A549 (cell line): Measurements from ENCODE around the gene TAS2R60.

Source experiments
- CHD2 ChIP-seq: fragments of 150-350 bp; IDR thresholded peaks from 2 replicates; pipeline ENCODE4 v1.6.1; 2014; ENCODE audit warnings: low read length; ENCODE audit not compliant: partially characterized antibody
- EP300 ChIP-seq, 2 experiments: fragments of >200 bp; sonication (Bioruptor Twin); formaldehyde crosslinking; IDR thresholded peaks; 2 replicates in 1 of 2; 3 replicates in 1 of 2; pipeline ENCODE4 v1.6.1; 2016 to 2017
- FOSL2 ChIP-seq, 2 experiments: fragments of 450-650 bp in 1 of 2; fragments of >200 bp in 1 of 2; sonication (Bioruptor Twin) in 1 of 2; formaldehyde crosslinking; IDR thresholded peaks; 2 replicates each; pipeline versions ENCODE4 v1.5.0 to v1.6.1; 2016 to 2020; ENCODE audit warnings: mild to moderate bottlenecking in 1 of 2, moderate library complexity in 1 of 2
- JUN ChIP-seq, 2 experiments: fragments of >200 bp; sonication (Bioruptor Twin); formaldehyde crosslinking; IDR thresholded peaks; 2 replicates in 1 of 2; 3 replicates in 1 of 2; pipeline ENCODE4 v1.6.1; 2016 to 2017
- JUNB ChIP-seq: fragments of >200 bp; sonication (Bioruptor Twin); formaldehyde crosslinking; IDR thresholded peaks from 2 replicates; pipeline ENCODE4 v1.6.1; 2016
- POLR2A ChIP-seq: IDR thresholded peaks from 2 replicates; pipeline ENCODE4 v1.6.1; 2012; ENCODE audit warnings: mild to moderate bottlenecking, low read length
- SMC3 ChIP-seq: fragments of >200 bp; sonication (Bioruptor Twin); formaldehyde crosslinking; IDR thresholded peaks from 3 replicates; pipeline ENCODE4 v1.6.1; 2018; ENCODE audit warnings: inconsistent platforms
- ZC3H11A ChIP-seq: fragments of 450-650 bp; IDR thresholded peaks from 2 replicates; pipeline ENCODE4 v1.6.1; 2014; ENCODE audit warnings: antibody characterized with exemption, mild to moderate bottlenecking
- TF ChIP-seq, protein P1 (sequence below): fragments of >200 bp; sonication (Bioruptor Twin); formaldehyde crosslinking; IDR thresholded peaks from 3 replicates; pipeline ENCODE4 v1.5.1; 2016
- TF ChIP-seq, protein P2 (sequence below): fragments of 200-600 bp; sonication (generic); IDR thresholded peaks from 2 replicates; pipeline ENCODE4 v1.6.1; 2016; ENCODE audit warnings: antibody characterized with exemption, mild to moderate bottlenecking, moderate library complexity
- TF ChIP-seq, protein P3 (sequence below): fragments of 450-650 bp; IDR thresholded peaks from 2 replicates; pipeline ENCODE4 v1.6.1; 2014; ENCODE audit warnings: antibody characterized with exemption

DNA sequence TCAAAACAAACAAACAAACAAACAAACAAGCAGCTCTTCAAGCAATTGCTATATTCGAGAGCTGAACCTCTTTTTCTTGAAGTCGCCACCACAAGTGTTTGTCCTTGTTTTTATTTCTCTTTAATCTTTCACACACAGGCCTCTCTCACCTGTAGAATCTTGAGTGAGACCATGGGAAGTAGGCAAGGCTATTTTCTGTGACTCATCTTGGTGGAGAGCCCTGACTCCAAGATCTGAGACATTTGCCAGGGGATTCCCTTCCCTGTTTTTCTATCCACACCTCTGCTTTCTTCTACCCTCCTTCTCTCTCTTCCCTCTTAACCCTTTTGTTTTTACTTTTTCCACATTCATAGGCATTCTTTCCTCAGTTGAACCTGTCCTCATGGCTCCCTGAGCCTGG is 8.0 kb upstream of the TAS2R60 start:
- TF ChIP-seq CHD2: no peak
- no peak for TF ChIP-seq POLR2A
- TF ChIP-seq, protein P1, sequence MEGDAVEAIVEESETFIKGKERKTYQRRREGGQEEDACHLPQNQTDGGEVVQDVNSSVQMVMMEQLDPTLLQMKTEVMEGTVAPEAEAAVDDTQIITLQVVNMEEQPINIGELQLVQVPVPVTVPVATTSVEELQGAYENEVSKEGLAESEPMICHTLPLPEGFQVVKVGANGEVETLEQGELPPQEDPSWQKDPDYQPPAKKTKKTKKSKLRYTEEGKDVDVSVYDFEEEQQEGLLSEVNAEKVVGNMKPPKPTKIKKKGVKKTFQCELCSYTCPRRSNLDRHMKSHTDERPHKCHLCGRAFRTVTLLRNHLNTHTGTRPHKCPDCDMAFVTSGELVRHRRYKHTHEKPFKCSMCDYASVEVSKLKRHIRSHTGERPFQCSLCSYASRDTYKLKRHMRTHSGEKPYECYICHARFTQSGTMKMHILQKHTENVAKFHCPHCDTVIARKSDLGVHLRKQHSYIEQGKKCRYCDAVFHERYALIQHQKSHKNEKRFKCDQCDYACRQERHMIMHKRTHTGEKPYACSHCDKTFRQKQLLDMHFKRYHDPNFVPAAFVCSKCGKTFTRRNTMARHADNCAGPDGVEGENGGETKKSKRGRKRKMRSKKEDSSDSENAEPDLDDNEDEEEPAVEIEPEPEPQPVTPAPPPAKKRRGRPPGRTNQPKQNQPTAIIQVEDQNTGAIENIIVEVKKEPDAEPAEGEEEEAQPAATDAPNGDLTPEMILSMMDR: no peak
- no peak for TF ChIP-seq SMC3
- TF ChIP-seq, protein P2, sequence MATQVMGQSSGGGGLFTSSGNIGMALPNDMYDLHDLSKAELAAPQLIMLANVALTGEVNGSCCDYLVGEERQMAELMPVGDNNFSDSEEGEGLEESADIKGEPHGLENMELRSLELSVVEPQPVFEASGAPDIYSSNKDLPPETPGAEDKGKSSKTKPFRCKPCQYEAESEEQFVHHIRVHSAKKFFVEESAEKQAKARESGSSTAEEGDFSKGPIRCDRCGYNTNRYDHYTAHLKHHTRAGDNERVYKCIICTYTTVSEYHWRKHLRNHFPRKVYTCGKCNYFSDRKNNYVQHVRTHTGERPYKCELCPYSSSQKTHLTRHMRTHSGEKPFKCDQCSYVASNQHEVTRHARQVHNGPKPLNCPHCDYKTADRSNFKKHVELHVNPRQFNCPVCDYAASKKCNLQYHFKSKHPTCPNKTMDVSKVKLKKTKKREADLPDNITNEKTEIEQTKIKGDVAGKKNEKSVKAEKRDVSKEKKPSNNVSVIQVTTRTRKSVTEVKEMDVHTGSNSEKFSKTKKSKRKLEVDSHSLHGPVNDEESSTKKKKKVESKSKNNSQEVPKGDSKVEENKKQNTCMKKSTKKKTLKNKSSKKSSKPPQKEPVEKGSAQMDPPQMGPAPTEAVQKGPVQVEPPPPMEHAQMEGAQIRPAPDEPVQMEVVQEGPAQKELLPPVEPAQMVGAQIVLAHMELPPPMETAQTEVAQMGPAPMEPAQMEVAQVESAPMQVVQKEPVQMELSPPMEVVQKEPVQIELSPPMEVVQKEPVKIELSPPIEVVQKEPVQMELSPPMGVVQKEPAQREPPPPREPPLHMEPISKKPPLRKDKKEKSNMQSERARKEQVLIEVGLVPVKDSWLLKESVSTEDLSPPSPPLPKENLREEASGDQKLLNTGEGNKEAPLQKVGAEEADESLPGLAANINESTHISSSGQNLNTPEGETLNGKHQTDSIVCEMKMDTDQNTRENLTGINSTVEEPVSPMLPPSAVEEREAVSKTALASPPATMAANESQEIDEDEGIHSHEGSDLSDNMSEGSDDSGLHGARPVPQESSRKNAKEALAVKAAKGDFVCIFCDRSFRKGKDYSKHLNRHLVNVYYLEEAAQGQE: no peak
- TF ChIP-seq EP300 (IDR thresholded peaks at IDR 0.05): no peak
- TF ChIP-seq FOSL2 (IDR thresholded peaks at IDR 0.05): no peak
- no peak for TF ChIP-seq FOSL2 (CRISPR knock-in tag; IDR thresholded peaks at IDR 0.05)
- no peak for TF ChIP-seq JUNB
- no peak for TF ChIP-seq JUN (IDR thresholded peaks at IDR 0.05)
- TF ChIP-seq ZC3H11A: no peak
- TF ChIP-seq, protein P3, sequence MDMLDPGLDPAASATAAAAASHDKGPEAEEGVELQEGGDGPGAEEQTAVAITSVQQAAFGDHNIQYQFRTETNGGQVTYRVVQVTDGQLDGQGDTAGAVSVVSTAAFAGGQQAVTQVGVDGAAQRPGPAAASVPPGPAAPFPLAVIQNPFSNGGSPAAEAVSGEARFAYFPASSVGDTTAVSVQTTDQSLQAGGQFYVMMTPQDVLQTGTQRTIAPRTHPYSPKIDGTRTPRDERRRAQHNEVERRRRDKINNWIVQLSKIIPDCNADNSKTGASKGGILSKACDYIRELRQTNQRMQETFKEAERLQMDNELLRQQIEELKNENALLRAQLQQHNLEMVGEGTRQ: no peak
